Measurements from ENCODE around the gene DIAPH3. TPM values are rescaled to one million over a fixed set of nuclear protein-coding genes. Genes with fewer than 3 reads are reported as not detected.

DIAPH3 gene
- total RNA-seq, 1 donor from 2014 or later, result 4.5 TPM

- no peak for TF ChIP-seq CTCF (IDR thresholded peaks at IDR 0.05; ENCODE audit: unreplicated experiment)
- H3K27ac Mint-ChIP-seq (ENCODE audit: unreplicated experiment), result no peak overlapping the region
- H3K9me3 Mint-ChIP-seq (ENCODE audit: unreplicated experiment), result no peaks in the 10 kb centered on the region
- H3K4me3 Mint-ChIP-seq (ENCODE audit: unreplicated experiment), result no peak overlapping the region
- H3K4me1 Mint-ChIP-seq (ENCODE audit: unreplicated experiment), result no peaks in the 10 kb centered on the region
- no peak for DNase-seq (ENCODE audit: low spot score)
- H3K27me3 Mint-ChIP-seq (ENCODE audit: unreplicated experiment), result peaks cover 1% of the 10 kb centered on the region
- H3K36me3 Mint-ChIP-seq (ENCODE audit: low read depth, unreplicated experiment), result no peaks in the 10 kb centered on the region
Observed at GRCh38 chr13:59782696-59783095, 381.0 kb downstream of the DIAPH3 start.

GRCh38 chr13:59780058-59780457 is 383.7 kb downstream of the DIAPH3 start:
- H3K9me3 Mint-ChIP-seq (ENCODE audit: unreplicated experiment), result no peaks in the 10 kb centered on the region
- no peaks in the 10 kb centered on the region for H3K27me3 Mint-ChIP-seq (ENCODE audit: unreplicated experiment)
- H3K27ac Mint-ChIP-seq (ENCODE audit: unreplicated experiment), result no peak overlapping the region
- DNase-seq (ENCODE audit: low spot score), result no peak
- no peak overlapping the region for H3K4me3 Mint-ChIP-seq (ENCODE audit: unreplicated experiment)
- TF ChIP-seq CTCF (IDR thresholded peaks at IDR 0.05; ENCODE audit: unreplicated experiment), result no peak
- no peaks in the 10 kb centered on the region for H3K36me3 Mint-ChIP-seq (ENCODE audit: low read depth, unreplicated experiment)
- no peaks in the 10 kb centered on the region for H3K4me1 Mint-ChIP-seq (ENCODE audit: unreplicated experiment)

GRCh38 chr13:59776924-59777690 is 386.6 kb downstream of the DIAPH3 start:
- Mint-ChIP-seq H3K27me3 (ENCODE audit: unreplicated experiment) (no peaks in the 10 kb centered on the region), H3K4me1 (ENCODE audit: unreplicated experiment) (no peaks in the 10 kb centered on the region), H3K9me3 (ENCODE audit: unreplicated experiment) (no peaks in the 10 kb centered on the region), H3K27ac (ENCODE audit: unreplicated experiment) (no peak overlapping the region), H3K36me3 (ENCODE audit: low read depth, unreplicated experiment) (no peaks in the 10 kb centered on the region), H3K4me3 (ENCODE audit: unreplicated experiment) (no peak overlapping the region)
- no peak for TF ChIP-seq CTCF (IDR thresholded peaks at IDR 0.05; ENCODE audit: unreplicated experiment)
- no peak for DNase-seq (ENCODE audit: low spot score)

GRCh38 chr13:59774491-59774971 is 389.2 kb downstream of the DIAPH3 start:
- no peaks in the 10 kb centered on the region for H3K36me3 Mint-ChIP-seq (ENCODE audit: low read depth, unreplicated experiment)
- no peaks in the 10 kb centered on the region for H3K27me3 Mint-ChIP-seq (ENCODE audit: unreplicated experiment)
- no peak for TF ChIP-seq CTCF (IDR thresholded peaks at IDR 0.05; ENCODE audit: unreplicated experiment)
- no peak overlapping the region for H3K27ac Mint-ChIP-seq (ENCODE audit: unreplicated experiment)
- DNase-seq (ENCODE audit: low spot score), result no peak
- no peaks in the 10 kb centered on the region for H3K4me1 Mint-ChIP-seq (ENCODE audit: unreplicated experiment)
- no peaks in the 10 kb centered on the region for H3K9me3 Mint-ChIP-seq (ENCODE audit: unreplicated experiment)
- H3K4me3 Mint-ChIP-seq (ENCODE audit: unreplicated experiment), result no peak overlapping the region

GRCh38 chr13:59771272-59771671 is 392.5 kb downstream of the DIAPH3 start:
- H3K4me3 Mint-ChIP-seq (ENCODE audit: unreplicated experiment), result no peak overlapping the region
- DNase-seq (ENCODE audit: low spot score), result no peak
- peak; percentile 36 for TF ChIP-seq CTCF (IDR thresholded peaks at IDR 0.05; ENCODE audit: unreplicated experiment)
- H3K27me3 Mint-ChIP-seq (ENCODE audit: unreplicated experiment), result no peaks in the 10 kb centered on the region
- no peaks in the 10 kb centered on the region for H3K9me3 Mint-ChIP-seq (ENCODE audit: unreplicated experiment)
- no peak overlapping the region for H3K27ac Mint-ChIP-seq (ENCODE audit: unreplicated experiment)
- peaks cover 5% of the 10 kb centered on the region for H3K4me1 Mint-ChIP-seq (ENCODE audit: unreplicated experiment)
- no peaks in the 10 kb centered on the region for H3K36me3 Mint-ChIP-seq (ENCODE audit: low read depth, unreplicated experiment)

Data from endothelial cell (in vitro differentiated cells).